HAP-1 (cell line): ENCODE data around the gene DMRTC2.
"Not testable (repeated sequence)": the region's sequence is repeated elsewhere in the genome, so short reads cannot be mapped to it uniquely, and the experiment has no call there.

ENCODE experiments used
- DNase-seq, 2 experiments: peaks; one replicate each; pipeline ENCODE4 v3.0.0-alpha.2; 2016 to 2020; ENCODE audit warnings: low spot score in 2 of 2
- H3K27me3 ChIP-seq: fragments of 250-450 bp; sonication (Bioruptor Pico); 2 replicates; pipeline ENCODE4 v1.5.1; 2020; ENCODE audit warnings: low read depth, mild to moderate bottlenecking, moderate library complexity
- H3K36me3 ChIP-seq: fragments of 250-450 bp; sonication (Bioruptor Pico); replicated peaks from 2 replicates; pipeline ENCODE4 v1.5.1; 2020; ENCODE audit warnings: mild to moderate bottlenecking
- H3K4me1 ChIP-seq: fragments of 250-450 bp; sonication (Bioruptor Pico); 2 replicates; pipeline ENCODE4 v1.5.1; 2020; ENCODE audit warnings: mild to moderate bottlenecking
- H3K4me3 ChIP-seq: fragments of 250-450 bp; sonication (Bioruptor Pico); 2 replicates; pipeline ENCODE4 v1.5.1; 2020; ENCODE audit warnings: mild to moderate bottlenecking, moderate library complexity
- H3K9me3 ChIP-seq: fragments of 250-450 bp; sonication (Bioruptor Pico); 2 replicates; pipeline ENCODE4 v1.5.1; 2020; ENCODE audit warnings: mild to moderate bottlenecking, moderate library complexity
- in situ Hi-C: fragments of 300-500 bp; cut with MboI; formaldehyde crosslinking; loops from 3 replicates; pipeline ENCODE4 v1.14.3; 2020; ENCODE audit warnings: low sequenced_read_pairs, inconsistent platforms, mixed read lengths

DMRTC2 gene

DNA sequence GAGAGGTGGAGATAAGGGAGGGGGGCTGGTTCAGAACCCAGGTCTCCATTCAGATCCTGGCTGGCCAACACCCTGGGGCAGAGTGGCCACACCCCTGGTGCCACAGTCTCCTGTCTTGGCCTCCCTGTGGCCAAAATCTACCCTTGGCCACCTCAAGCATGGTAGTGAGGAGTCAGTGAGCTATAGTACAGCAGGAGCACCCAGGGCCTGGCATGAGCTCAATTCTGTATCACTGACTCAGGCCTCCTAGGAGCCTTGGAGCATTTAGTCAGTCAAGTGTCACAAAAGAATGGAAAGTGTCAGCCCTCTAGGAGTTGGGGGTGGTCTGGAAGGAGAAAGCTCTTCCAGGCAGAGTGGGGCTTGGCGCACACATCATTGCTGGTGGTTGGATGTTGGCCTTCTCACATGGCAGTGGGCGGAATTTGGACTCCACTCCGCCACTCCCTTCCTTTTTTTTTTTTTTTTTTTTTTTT, 25.6 kb downstream of the DMRTC2 start:
- H3K9me3 ChIP-seq, result no peaks in the 10 kb centered on the region
- in situ Hi-C loops, result no loop called here
- H3K36me3 ChIP-seq, result peaks cover 64% of the 10 kb centered on the region
- H3K4me1 ChIP-seq, result no peaks in the 10 kb centered on the region
- no peaks in the 10 kb centered on the region for H3K27me3 ChIP-seq
- no peak overlapping the region for H3K4me3 ChIP-seq
- DNase-seq, result no peak

DNA sequence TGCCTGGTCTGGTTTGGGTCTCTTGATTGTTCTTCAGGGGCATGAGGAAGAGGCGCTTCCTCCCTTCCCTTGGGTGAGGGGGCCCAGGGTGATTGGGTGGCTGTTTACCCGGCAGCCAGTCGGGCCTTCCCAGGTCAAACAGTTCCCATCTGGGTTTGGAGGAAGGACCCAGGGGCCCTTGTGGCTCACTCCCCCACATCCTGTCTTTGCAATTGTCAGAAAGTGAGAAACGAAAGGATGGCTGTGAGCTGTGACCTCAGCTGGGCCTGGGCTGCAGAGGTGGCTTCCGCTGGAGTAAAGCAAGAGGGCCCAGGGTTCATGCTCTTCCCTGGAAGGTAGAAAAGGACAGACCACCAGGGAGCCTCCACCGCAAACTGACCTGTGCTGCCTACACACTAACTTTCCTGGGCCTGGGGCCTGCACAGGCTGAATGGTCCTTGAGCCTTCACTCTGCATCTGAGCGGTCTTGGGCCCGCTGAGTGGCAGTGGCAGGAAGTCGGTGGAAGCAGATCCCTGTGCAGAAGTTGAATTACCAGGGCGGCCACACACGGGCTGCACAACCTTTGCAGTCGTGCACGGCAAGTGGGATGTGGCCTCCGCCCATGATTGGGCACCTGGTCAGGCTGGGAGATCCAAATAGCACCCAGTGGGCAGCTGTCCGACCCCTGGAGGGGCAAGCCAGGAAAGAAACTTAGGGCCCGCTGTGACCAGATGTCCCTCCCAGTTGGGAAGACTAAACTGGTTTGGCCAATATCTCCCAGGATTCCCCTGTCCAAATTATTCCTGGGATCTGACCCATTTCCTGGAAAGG, 26.9 kb downstream of the DMRTC2 start:
- H3K27me3 ChIP-seq, result no peaks in the 10 kb centered on the region
- no peaks in the 10 kb centered on the region for H3K9me3 ChIP-seq
- DNase-seq, result peak in 1 of 2 experiments; percentile 43
- in situ Hi-C loops, result no loop called here
- H3K36me3 ChIP-seq, result peaks cover 50% of the 10 kb centered on the region
- no peaks in the 10 kb centered on the region for H3K4me1 ChIP-seq
- H3K4me3 ChIP-seq, result no peak overlapping the region

DNA sequence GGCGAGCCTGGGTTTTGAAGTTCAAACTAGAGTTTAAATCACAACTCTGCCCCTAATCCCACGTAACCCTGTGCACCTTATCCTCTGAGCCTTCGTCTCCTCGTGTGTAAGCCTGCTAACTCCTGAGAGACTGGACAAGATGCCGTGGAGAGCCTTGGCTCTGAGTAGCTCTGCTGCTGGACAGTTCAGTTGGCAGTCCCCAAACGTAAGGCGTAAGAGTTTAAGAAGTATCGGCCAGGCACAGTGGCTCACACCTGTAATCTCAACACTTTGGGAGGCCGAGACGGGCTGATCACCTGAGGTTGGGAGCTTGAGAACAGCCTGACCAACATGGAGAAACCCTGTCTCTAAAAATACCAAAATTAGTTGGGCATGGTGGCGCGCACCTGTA, 27.5 kb downstream of the DMRTC2 start:
- no peaks in the 10 kb centered on the region for H3K4me1 ChIP-seq
- no peak overlapping the region for H3K4me3 ChIP-seq
- DNase-seq, result peak in 1 of 2 experiments; percentile 32
- H3K27me3 ChIP-seq, result 0 out of 2 replicates have a peak, but pooled peaks cover 3% of the 10 kb centered on the region
- peaks cover 44% of the 10 kb centered on the region for H3K36me3 ChIP-seq
- no peaks in the 10 kb centered on the region for H3K9me3 ChIP-seq
- in situ Hi-C loops, result no loop called here

DNA sequence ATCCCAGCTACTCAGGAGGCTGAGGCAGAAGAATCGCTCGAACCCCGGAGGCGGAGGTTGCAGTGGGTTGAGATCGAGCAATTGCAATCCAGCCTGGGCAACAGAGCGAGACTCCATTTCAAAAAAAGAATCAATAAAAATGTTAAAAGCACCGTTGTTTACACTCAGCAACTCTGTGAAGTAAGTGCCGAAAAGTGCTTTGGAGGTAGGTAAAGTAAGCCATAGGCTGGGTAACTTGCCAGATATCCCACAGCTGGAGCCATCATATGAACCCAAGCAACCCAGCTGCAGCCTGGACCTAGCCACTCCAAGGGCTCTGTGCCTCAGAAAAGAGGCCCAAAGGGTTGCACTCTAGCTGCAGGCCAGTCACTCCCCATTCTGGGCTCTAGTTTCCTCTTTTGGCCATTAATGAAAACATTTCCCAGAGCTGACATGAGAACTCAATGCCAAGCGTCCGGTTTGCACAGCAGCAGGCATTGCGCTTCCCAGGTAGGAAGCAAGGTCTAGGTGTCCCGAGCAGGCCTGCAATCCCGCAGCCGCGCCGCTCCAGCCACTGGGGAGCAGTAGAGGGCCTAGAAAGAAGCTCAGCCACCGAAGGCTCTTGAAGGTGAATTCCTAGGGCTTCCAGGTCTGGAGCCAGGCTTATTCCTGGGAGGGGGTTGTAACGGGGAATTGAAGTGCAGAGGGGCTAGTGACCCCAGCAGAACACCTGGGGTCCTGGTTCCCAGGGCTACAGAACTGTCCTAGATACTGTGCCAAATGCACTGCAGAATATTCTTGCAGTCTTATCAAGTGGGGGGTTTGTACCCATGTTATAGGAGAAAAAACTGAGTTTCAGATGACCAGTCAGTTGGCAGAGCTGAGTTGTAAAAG, 28.2 kb downstream of the DMRTC2 start:
- H3K4me1 ChIP-seq, result no peaks in the 10 kb centered on the region
- no peaks in the 10 kb centered on the region for H3K9me3 ChIP-seq
- peaks cover 38% of the 10 kb centered on the region for H3K36me3 ChIP-seq
- H3K27me3 ChIP-seq, result 0 out of 2 replicates have a peak, but pooled peaks cover 10% of the 10 kb centered on the region
- in situ Hi-C loops, result no loop called here
- H3K4me3 ChIP-seq, result no peak overlapping the region
- DNase-seq, result peak; percentile 67 to 89

DNA sequence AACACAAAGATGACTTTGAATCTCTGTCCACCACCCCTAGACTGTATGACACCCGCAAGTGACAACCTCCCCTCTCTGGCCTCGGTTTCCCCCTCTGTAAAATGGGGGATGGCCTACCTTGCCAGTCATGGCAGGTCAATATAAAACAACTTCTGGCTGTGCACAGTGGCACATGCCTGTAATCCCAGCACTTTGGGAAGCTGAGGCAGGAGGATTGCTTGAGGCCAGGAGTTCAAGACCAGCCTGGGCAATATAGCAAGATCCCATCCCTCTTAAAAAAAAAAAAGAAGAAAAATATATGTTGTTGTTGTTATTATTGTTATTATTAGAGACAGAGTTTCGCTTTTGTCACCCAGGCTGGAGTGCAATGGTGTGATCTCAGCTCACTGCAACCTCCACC, 31.1 kb downstream of the DMRTC2 start:
- DNase-seq, H3K9me3 ChIP-seq, in situ Hi-C loops, H3K4me3 ChIP-seq, H3K4me1 ChIP-seq: not testable (repeated sequence)
- Histone ChIP-seq H3K27me3 (0 out of 2 replicates have a peak, but pooled peaks cover 10% of the 10 kb centered on the region), H3K36me3 (peaks cover 10% of the 10 kb centered on the region)

DNA sequence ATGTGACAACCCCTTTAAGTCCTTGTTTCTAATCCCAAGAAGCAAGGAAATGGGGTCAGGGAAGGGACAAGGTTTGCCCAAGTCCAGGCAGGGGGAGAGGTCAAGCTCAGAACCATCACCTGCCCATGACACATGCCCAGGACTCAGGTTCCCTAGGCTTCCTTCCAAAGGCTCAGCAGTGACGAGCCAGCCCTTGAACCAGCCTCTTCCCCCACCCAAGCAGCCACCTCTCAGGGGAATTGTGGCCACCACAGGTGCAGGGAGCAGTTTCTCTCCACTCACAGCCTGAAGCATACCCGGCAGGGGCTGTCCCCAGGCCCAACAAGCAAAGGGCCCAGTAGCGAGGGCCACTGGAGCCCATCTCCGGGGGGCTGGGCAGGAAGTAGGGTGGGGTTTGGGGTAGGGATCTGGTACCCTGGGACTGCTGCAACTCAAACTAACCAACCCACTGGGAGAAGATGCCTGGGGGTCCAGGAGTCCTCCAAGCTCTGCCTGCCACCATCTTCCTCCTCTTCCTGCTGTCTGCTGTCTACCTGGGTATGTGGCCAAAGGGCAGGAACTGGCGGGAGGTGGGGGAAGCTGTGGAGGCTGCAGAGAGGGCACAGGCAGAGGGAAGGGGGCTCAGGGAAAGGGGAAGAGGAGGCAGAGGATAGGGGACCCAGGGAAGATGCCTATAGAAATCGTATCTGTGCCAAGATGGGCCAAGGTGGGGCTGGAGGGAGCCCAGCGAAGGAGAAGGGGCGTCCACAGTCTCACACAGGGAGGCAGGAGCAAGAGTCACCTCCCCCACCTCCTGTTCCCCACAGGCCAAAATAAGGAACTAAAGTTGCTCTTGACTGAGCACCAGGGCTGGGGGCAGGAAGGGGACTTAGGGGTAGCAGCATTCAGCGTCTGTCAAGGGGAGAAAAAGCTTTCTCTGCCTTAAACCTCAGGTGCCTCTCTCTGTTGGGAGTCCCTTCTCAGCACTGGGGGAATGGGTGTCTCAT, 32.3 kb downstream of the DMRTC2 start, which contains the start of gene CD79A:
TSS of gene CD79A (plus strand) at position 433 of the 986 bp plus-strand sequence. CDS start at position 459, 26 bp downstream.
- no peak for DNase-seq
- no peaks in the 10 kb centered on the region for H3K36me3 ChIP-seq
- H3K4me1 ChIP-seq, result no peaks in the 10 kb centered on the region
- in situ Hi-C loops, result no loop called here
- no peak within 1 kb of the TSS for H3K4me3 ChIP-seq
- no peaks in the 10 kb centered on the region for H3K9me3 ChIP-seq
- 0 out of 2 replicates have a peak, but pooled peaks cover 10% of the 10 kb centered on the region for H3K27me3 ChIP-seq

DNA sequence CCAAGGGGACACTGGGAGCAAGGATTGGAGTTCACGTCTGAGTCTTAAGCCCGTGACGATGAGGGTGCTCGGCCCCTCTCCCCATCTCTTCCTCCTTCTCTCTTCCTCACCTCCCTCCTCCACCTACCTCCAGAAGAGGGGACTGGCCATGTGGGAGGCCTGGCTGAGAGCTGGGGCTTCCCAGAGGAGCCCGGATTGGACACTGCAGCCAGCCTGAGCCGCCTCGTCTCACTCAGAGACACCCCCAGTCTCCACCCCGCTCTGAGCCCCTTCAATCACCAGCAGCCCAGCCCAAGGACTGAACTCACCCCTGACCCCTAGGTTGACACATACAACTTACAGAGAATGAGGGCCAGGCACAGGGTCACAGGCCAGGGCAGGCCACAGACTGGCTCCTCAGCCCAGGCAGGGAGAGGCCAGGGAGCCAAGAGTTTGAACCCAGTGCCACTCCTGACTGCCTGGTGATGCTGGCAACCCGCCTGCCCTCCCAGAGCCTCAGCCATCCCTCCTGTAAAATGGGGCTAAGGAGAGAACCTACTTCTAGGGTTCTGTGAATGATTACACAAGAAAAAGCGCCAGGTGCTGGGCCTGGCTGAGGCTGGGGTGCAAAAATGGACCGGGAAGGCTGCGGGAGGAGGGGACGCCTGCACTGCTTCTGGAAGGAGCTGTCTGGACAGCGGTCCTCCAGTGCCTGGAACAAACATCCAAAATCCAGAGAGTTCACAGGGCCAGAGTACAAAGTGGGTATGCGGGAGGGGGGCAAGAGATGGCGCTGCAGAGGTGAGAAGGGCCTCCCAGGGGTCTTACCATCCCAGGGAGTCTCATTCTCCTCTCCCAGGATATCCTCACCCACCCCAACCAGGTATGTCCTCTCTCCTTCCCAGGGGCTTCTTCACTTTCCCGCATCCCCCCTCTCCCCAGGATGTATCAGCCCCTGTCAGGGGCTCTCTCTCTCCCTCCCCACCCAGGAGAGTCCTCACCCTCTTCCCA, 33.4 kb downstream of the DMRTC2 start:
- Histone ChIP-seq H3K36me3 (no peaks in the 10 kb centered on the region), H3K4me1 (no peaks in the 10 kb centered on the region)

DNA sequence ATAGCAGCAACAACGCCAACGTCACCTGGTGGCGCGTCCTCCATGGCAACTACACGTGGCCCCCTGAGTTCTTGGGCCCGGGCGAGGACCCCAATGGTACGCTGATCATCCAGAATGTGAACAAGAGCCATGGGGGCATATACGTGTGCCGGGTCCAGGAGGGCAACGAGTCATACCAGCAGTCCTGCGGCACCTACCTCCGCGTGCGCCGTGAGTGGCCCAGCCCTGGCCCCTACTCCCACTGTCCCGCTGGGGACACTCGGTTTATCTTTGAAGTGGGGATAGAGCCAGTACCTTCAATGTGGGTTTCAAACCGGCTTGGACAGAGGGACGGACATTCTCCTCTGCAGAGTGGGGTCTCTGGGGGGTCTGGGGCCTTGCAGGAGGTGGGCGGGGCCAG, 34.2 kb downstream of the DMRTC2 start:
- 0 out of 2 replicates have a peak, but pooled peaks cover 10% of the 10 kb centered on the region for H3K27me3 ChIP-seq
- DNase-seq, result no peak
- H3K4me1 ChIP-seq, result peaks cover 4% of the 10 kb centered on the region
- in situ Hi-C loops, result no loop called here
- H3K4me3 ChIP-seq, result no peak overlapping the region
- H3K36me3 ChIP-seq, result no peaks in the 10 kb centered on the region
- H3K9me3 ChIP-seq, result no peaks in the 10 kb centered on the region

More for the DNA sequence above, 33.4 kb downstream of the DMRTC2 start:
- no peak for DNase-seq
- no peak overlapping the region for H3K4me3 ChIP-seq
- in situ Hi-C loops, result no loop called here
- H3K27me3 ChIP-seq, result 0 out of 2 replicates have a peak, but pooled peaks cover 10% of the 10 kb centered on the region
- no peaks in the 10 kb centered on the region for H3K9me3 ChIP-seq

DNA sequence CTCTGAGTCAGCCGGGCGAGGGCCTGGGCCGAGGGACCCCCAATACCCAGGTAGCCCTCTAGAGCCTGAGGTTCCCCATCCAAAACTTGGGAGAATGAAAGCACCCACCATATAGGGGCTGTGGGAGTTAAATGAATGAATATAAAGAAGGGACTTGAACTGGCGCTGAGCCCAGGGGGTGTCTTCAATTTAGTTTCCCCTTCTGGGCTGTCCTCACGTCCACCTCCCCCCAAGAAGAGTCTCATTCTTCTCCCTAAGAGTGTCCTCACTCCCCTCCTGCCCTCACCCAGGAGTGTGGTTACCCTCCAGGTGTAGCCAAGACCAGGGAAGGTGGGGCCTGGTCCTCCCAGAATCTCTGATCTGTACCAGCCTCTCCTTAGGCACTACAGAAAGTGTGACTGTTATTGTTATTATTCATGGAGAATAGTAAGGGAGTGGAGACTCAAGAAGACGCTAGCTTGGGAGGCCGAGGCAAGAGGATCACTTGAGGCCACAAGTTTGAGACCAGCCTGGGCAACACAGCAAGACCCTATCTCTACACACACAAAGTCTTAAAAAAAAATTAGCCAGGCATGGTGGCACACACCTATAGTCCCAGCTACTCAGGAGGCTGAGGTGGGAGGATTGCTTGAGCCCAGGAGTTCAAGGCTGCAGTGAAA, 35.0 kb downstream of the DMRTC2 start:
- Histone ChIP-seq H3K4me1 (peaks cover 6% of the 10 kb centered on the region), H3K9me3 (no peaks in the 10 kb centered on the region), H3K36me3 (no peaks in the 10 kb centered on the region; the same call in 1 of the 2 replicates), H3K27me3 (0 out of 2 replicates have a peak, but pooled peaks cover 10% of the 10 kb centered on the region), H3K4me3 (no peak overlapping the region)
- in situ Hi-C loops, result no loop called here
- no peak for DNase-seq

DNA sequence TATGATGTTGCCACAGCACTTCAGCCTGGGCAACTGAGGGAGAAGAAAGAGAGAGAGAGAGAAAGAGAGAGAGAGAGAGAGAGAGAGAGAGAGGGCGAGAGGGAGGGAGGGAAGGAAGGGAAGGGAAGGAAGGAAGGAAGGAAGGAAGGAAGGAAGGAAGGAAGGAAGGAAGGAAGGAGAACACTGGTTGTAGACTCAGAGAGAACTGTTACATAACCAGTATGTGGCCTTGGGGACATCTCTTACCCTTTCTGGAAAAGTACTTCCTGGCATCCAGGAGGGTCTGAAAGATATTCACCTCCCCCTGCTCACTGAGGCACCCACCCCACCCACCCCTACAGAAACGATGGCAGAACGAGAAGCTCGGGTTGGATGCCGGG, 35.5 kb downstream of the DMRTC2 start:
- in situ Hi-C loops, result no loop called here
- no peak for DNase-seq
- H3K4me3 ChIP-seq, result no peak overlapping the region

DNA sequence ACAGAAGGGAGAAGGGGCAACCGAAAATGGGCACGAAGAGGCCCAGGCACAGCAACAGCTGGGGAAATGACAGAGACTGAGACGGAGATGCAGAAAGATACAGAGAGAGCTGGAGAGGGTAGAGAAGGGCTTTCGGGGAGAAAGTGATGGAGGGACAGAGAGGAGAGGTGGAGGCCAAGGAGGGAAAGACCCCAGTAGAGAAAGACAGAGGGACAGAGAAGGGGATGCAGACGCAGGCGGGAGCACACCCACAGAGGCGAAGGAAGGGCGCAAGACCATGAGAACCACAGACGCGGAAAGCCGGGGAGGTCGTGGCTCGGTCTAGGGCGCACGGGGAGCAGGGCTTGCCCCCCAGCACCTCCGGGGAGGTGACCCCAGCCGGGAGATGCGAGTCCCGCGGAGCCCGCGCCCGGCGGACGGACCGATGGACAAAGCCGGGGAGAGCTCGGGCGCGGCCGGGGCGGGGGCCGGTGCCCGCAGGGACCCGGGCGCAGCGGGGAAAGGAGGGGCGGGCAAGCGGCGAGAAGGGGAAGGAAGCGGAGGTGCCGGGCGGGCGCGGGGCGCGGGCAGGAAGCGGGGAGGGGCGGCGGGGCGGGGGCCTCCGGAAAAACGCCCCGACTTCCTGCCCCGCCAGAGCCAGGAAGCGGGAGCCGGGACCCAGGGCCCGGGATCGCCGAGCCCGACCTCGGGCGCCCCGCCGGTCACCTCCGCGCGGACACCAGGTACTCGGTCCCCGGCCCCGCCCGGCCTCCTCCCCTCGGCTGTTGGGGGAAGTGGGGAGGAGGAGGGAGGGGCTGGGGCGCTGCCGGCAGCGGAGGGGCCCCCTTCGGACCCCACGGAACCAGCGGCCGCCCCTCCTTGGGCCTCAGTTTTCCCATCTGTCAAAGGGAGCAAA, 38.0 kb downstream of the DMRTC2 start, which contains the start of gene ARHGEF1:
TSS of gene ARHGEF1 (plus strand) at position 617 of the 895 bp plus-strand sequence. CDS start 4,899 bp downstream, outside the sequence.
- Histone ChIP-seq H3K9me3 (no peaks in the 10 kb centered on the region), H3K27me3 (0 out of 2 replicates have a peak, but pooled peaks cover 2% of the 10 kb centered on the region), H3K36me3 (no peaks in the 10 kb centered on the region; the same call in 1 of the 2 replicates), H3K4me3 (peak within 1 kb of the TSS; percentile 66), H3K4me1 (peaks cover 9% of the 10 kb centered on the region)
- DNase-seq, result peak in 1 of 2 experiments; percentile 60
- in situ Hi-C loops, result no loop called here

More for the DNA sequence above, 35.5 kb downstream of the DMRTC2 start:
- Histone ChIP-seq H3K4me1 (peaks cover 9% of the 10 kb centered on the region), H3K9me3 (no peaks in the 10 kb centered on the region), H3K27me3 (0 out of 2 replicates have a peak, but pooled peaks cover 10% of the 10 kb centered on the region), H3K36me3 (no peaks in the 10 kb centered on the region; the same call in 1 of the 2 replicates)
